Panc1 (cell line): ENCODE measurements around the gene MRPL18. TPM values are rescaled to one million over a fixed set of nuclear protein-coding genes. Genes with fewer than 3 reads are reported as not detected.

ENCODE experiments used
- ATAC-seq: fragments of 200-7000 bp; cut with Tn5 transposase; 2 replicates; pipeline ENCODE4 v1.9.1; 2020; ENCODE audit warnings: mild to moderate bottlenecking, moderate library complexity
- BruUV-seq: library from RNA; stranded (reverse); fragments of 400-500 nt; replicated peaks from 2 replicates; lab custom pipeline; 2021; lab: Mats Ljungman, UMichigan
- CTCF ChIA-PET: fragments of 300-600 bp; sonication (Branson Sonifier 250); formaldehyde crosslinking; loops from one replicate; lab custom pipeline; 2022; ENCODE audit warnings: antibody characterized with exemption; lab: Charles Lee
- POLR2A ChIA-PET: fragments of 300-600 bp; sonication (Branson Sonifier 250); formaldehyde crosslinking; loops from one replicate; lab custom pipeline; 2022; ENCODE audit warnings: antibody characterized with exemption; lab: Charles Lee
- DNase-seq: peaks from one replicate; pipeline ENCODE4 v3.0.0-alpha.2; 2010; ENCODE audit warnings: low read depth, low spot score
- H3K27ac ChIP-seq: 2 replicates; pipeline ENCODE4 v1.5.1; 2011; ENCODE audit warnings: mild to moderate bottlenecking, low read length, inconsistent platforms
- H3K27me3 ChIP-seq: fragments of 200-500 bp; sonication (Bioruptor generic); 2 replicates; pipeline ENCODE4 v1.6.0; 2014; ENCODE audit warnings: low read length, inconsistent platforms; ENCODE audit not compliant: control insufficient read depth, insufficient read depth
- H3K36me3 ChIP-seq: fragments of 200-500 bp; sonication (Bioruptor generic); 2 replicates; pipeline ENCODE4 v1.5.1; 2014; ENCODE audit warnings: inconsistent platforms, mild to moderate bottlenecking, low read length, moderate library complexity; ENCODE audit not compliant: control insufficient read depth, insufficient read depth
- H3K4me1 ChIP-seq: 2 replicates; pipeline ENCODE4 v1.5.1; 2011; ENCODE audit warnings: inconsistent platforms, mild to moderate bottlenecking, low read length, moderate library complexity; ENCODE audit not compliant: control insufficient read depth, insufficient read depth
- H3K4me3 ChIP-seq, 2 experiments: 2 replicates each; pipeline ENCODE4 v1.5.1; 2011 to 2012; ENCODE audit warnings: low read depth in 2 of 2, low read length in 2 of 2, mild to moderate bottlenecking in 2 of 2, inconsistent platforms in 1 of 2, moderate library complexity in 1 of 2
- H3K9me3 ChIP-seq: fragments of 200-500 bp; sonication (Bioruptor generic); 2 replicates; pipeline ENCODE4 v1.5.1; 2014; ENCODE audit warnings: low read depth, mild to moderate bottlenecking, inconsistent platforms, low read length, moderate library complexity; ENCODE audit not compliant: control insufficient read depth, insufficient read depth
- CTCF ChIP-seq: fragments of 450-650 bp; IDR thresholded peaks from 2 replicates; pipeline ENCODE4 v1.5.1; 2017; ENCODE audit warnings: mild to moderate bottlenecking
- POLR2AphosphoS5 ChIP-seq: IDR thresholded peaks from 2 replicates; pipeline ENCODE4 v1.6.1; 2012; ENCODE audit warnings: mild to moderate bottlenecking, low read depth, low read length, moderate library complexity
- SIN3A ChIP-seq: IDR thresholded peaks from 2 replicates; pipeline ENCODE4 v1.6.1; 2012; ENCODE audit warnings: low read depth, mild to moderate bottlenecking, low read length, moderate library complexity, borderline replicate concordance; ENCODE audit not compliant: insufficient read depth
- TCF7L2 ChIP-seq: IDR thresholded peaks from 2 replicates; pipeline ENCODE4 v1.6.1; 2011; ENCODE audit warnings: mild to moderate bottlenecking, low read depth, low read length, inconsistent platforms
- in situ Hi-C: cut with HindIII; loops from 2 replicates; pipeline ENCODE4 v1.10.0; 2016; ENCODE audit warnings: low sequenced_read_pairs, low pct_unique_long_range_greater_than_20kb
- intact Hi-C: fragments of 100-400 bp; cut with micrococcal nuclease; formaldehyde crosslinking; loops from one replicate; pipeline ENCODE4 v1.10.0; 2022; ENCODE audit not compliant: unreplicated experiment
- total RNA-seq: library from RNA; stranded (reverse); gene quantifications from one replicate; pipeline ENCODE4 v1.2.1, GENCODE V29; 2021; ENCODE audit not compliant: unreplicated experiment
- TF ChIP-seq, protein P1 (sequence below), 2 experiments: IDR thresholded peaks; 2 replicates each; pipeline ENCODE4 v1.6.1; 2011 to 2012; ENCODE audit warnings: low read depth in 2 of 2, control low read depth in 1 of 2, low read length in 1 of 2, mild to moderate bottlenecking in 1 of 2, moderate library complexity in 1 of 2; ENCODE audit not compliant: insufficient read depth in 1 of 2

Gene MRPL18
- total RNA-seq, 1 experiment from 2014 or later = 98.4 TPM

GRCh38 chr6:159766906-159767305, 23.4 kb upstream of the MRPL18 start:
- no peak overlapping the region for H3K4me3 ChIP-seq
- peaks cover 21% of the 10 kb centered on the region for H3K36me3 ChIP-seq
- 0 out of 2 replicates have a peak, but pooled peaks cover 4% of the 10 kb centered on the region for H3K4me1 ChIP-seq
- in situ Hi-C loops = no loop called here
- intact Hi-C loops = no loop called here
- H3K27me3 ChIP-seq = no peaks in the 10 kb centered on the region
- no peak overlapping the region for H3K27ac ChIP-seq
- H3K9me3 ChIP-seq = no peaks in the 10 kb centered on the region
- POLR2A ChIA-PET = no interaction called here
- CTCF ChIA-PET = no interaction called here
- ATAC-seq = no peak
- no TSS peak for BruUV-seq
- TF ChIP-seq POLR2AphosphoS5 (no peak), TCF7L2 (no peak), SIN3A (no peak), CTCF (no peak)
- TF ChIP-seq, protein P1, sequence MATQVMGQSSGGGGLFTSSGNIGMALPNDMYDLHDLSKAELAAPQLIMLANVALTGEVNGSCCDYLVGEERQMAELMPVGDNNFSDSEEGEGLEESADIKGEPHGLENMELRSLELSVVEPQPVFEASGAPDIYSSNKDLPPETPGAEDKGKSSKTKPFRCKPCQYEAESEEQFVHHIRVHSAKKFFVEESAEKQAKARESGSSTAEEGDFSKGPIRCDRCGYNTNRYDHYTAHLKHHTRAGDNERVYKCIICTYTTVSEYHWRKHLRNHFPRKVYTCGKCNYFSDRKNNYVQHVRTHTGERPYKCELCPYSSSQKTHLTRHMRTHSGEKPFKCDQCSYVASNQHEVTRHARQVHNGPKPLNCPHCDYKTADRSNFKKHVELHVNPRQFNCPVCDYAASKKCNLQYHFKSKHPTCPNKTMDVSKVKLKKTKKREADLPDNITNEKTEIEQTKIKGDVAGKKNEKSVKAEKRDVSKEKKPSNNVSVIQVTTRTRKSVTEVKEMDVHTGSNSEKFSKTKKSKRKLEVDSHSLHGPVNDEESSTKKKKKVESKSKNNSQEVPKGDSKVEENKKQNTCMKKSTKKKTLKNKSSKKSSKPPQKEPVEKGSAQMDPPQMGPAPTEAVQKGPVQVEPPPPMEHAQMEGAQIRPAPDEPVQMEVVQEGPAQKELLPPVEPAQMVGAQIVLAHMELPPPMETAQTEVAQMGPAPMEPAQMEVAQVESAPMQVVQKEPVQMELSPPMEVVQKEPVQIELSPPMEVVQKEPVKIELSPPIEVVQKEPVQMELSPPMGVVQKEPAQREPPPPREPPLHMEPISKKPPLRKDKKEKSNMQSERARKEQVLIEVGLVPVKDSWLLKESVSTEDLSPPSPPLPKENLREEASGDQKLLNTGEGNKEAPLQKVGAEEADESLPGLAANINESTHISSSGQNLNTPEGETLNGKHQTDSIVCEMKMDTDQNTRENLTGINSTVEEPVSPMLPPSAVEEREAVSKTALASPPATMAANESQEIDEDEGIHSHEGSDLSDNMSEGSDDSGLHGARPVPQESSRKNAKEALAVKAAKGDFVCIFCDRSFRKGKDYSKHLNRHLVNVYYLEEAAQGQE (IDR thresholded peaks at IDR 0.05; ENCODE audit: insufficient read depth in 1 of 2, low read depth in 2 of 2, low read length in 1 of 2) = no peak
- no peak for DNase-seq

DNA sequence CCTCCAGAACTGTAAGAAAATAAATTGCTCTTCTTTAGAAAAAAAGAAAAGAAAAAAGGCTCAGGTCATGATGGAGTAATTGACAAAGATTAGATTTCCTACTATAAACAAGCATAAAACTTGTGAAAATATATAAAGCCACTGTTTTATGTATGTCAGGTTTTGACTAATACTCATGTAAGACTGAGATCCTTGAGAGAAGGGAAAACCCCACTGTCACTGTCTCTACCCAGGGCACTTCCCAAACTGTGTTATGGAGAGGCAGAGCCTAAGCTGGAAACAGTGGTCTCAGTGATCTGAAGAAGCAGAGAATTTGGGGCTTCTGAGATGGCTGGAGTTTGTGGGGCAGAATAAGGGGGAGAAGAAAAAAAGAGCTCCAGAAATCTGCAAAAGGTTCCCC, 20.8 kb upstream of the MRPL18 start:
- intact Hi-C loops = no loop called here
- no peak for TF ChIP-seq SIN3A
- Histone ChIP-seq H3K27me3 (no peaks in the 10 kb centered on the region), H3K4me3 (no peak overlapping the region), H3K27ac (no peak overlapping the region), H3K9me3 (no peaks in the 10 kb centered on the region), H3K4me1 (no peaks in the 10 kb centered on the region), H3K36me3 (peaks cover 20% of the 10 kb centered on the region)
- no peak for ATAC-seq
- in situ Hi-C loops = no loop called here
- ChIA-PET CTCF (no interaction called here), POLR2A (interaction anchor here (0.6 kb wide), 1 partner anchor 19 kb away, joined by 3 read pairs; no protein-coding TSS in a partner anchor)
- no TSS peak for BruUV-seq
- DNase-seq = no peak

GRCh38 chr6:159772196-159772595, 18.1 kb upstream of the MRPL18 start:
- intact Hi-C loops (no loop called here), in situ Hi-C loops (no loop called here)
- no peaks in the 10 kb centered on the region for H3K27me3 ChIP-seq
- no peaks in the 10 kb centered on the region for H3K9me3 ChIP-seq
- CTCF ChIA-PET = no interaction called here
- H3K4me1 ChIP-seq = no peaks in the 10 kb centered on the region
- H3K36me3 ChIP-seq = peaks cover 15% of the 10 kb centered on the region
- ATAC-seq = no peak
- no TSS peak for BruUV-seq
- H3K4me3 ChIP-seq = no peak overlapping the region
- POLR2A ChIA-PET = interaction anchor here (0.7 kb wide), 1 partner anchor 10 kb away, joined by 3 read pairs; no protein-coding TSS in a partner anchor
- H3K27ac ChIP-seq = no peak overlapping the region
- DNase-seq = no peak
- no peak for TF ChIP-seq TCF7L2
- TF ChIP-seq SIN3A = no peak
- TF ChIP-seq CTCF = no peak
- no peak for TF ChIP-seq POLR2AphosphoS5
- TF ChIP-seq, protein P1 (IDR thresholded peaks at IDR 0.05; ENCODE audit: insufficient read depth in 1 of 2, low read depth in 2 of 2, low read length in 1 of 2) = no peak
